LNCAP (cell line): ENCODE measurements around the gene NAA38.

Experiments
- TF ChIP-seq, protein P1 (sequence below): fragments of 450-650 bp; IDR thresholded peaks from 2 replicates; pipeline ENCODE4 v1.5.1; 2017; ENCODE audit warnings: mild to moderate bottlenecking

Gene NAA38

DNA sequence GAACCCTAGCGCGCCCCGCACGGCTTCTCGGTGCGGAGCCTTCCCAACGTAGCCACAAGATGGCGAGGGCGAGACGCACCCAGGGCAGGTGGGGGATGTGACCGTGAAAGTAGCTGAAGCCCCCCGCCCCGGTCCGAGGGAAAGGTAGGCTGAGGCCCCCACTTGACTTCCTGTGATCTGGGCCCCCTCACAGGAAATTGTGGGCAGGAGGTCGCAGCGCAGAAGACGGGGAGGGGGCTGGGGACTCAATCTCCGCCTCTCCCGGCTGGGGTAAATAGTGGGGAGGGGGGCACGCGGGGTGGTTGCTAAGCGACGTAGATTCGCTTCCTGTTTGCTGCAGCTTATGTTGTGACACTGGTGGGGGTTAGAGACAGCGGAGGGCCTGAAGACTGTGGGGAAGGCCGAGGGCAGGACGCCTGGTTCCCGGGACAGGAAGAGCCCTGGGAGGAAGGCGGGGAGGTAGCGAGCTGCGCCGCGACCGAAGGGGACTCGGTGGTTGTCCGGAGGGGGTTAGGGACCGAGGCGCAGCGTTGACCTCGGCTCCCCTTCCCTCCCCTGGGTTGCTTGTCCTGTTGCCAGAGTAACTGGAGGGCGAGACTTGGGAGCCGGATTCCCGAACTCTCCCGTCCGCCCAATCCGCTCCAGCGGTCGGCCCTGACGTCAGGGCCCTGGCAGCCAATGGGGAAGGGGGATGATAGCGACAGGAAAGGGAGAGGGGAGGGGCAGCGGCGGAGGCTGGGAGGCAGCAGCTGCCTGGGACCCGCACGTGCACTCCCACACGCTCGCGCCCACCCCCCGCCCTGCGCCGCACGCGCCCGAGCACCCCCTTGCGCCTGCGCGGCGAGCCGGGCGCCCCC, 22.2 kb downstream of the NAA38 start:
- TF ChIP-seq, protein P1, sequence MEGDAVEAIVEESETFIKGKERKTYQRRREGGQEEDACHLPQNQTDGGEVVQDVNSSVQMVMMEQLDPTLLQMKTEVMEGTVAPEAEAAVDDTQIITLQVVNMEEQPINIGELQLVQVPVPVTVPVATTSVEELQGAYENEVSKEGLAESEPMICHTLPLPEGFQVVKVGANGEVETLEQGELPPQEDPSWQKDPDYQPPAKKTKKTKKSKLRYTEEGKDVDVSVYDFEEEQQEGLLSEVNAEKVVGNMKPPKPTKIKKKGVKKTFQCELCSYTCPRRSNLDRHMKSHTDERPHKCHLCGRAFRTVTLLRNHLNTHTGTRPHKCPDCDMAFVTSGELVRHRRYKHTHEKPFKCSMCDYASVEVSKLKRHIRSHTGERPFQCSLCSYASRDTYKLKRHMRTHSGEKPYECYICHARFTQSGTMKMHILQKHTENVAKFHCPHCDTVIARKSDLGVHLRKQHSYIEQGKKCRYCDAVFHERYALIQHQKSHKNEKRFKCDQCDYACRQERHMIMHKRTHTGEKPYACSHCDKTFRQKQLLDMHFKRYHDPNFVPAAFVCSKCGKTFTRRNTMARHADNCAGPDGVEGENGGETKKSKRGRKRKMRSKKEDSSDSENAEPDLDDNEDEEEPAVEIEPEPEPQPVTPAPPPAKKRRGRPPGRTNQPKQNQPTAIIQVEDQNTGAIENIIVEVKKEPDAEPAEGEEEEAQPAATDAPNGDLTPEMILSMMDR = peak; percentile 86

DNA sequence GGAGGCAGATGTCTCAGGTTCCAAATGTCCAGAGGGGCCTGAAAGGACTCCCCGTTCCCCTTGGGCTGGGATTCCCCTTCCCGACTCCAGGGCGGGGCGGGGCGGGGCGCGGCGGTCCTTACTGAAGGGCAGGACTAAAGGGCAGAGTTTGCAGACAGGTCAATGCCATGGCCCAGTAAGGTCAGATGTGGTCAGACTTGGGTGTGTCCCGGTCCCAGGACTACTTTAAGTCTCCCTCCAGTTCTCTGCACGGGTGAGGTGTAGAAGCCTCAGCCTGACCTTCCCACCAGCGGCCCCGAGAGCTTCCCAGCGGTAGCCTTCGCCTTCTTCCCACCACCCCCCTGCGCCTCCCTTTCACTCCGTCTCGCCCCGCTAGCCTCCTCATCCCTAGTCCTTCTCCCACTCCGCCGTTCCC, 22.8 kb downstream of the NAA38 start:
- TF ChIP-seq, protein P1 = no peak

DNA sequence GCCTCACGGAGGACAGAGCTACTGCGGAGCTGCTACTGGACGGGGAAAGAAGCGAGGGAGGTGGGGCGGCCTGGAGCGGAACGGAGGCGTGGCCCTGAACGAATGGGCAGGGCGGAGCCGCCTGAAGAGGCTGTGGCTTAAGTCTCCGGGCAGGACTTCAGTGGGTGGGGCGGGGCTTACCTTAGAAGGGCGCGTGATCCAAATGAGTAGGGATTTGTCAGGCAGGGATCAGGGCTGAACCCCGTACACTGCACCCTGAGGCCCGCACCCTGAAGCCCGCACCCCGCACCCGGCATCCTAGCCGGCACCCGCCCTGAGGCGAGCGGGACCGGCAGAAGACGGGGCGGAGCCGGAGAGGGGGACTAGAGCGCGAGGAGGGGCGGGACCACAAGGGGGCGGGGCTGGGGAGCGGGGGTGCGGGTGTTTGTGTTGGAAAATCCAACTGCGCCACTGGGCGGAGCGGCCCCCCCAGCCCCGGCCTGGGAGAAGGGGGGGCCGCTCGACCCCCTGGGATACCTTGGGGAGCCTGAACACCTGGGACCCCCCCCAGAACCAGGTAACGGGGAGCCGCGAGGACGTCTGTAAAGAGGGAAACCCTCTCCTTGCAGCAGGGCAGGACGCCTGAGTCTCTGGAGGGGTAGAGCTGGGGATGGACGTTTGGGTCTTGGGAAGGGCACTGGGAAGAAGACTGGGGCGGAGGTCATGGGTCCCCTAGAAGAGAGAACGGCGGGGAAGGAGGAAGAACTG, 23.4 kb downstream of the NAA38 start, which contains the start of gene KDM6B:
Gene KDM6B (plus strand): TSS at position 423 of the 747 bp plus-strand sequence. CDS start 11,338 bp downstream, outside the sequence.
- TF ChIP-seq, protein P1 = no peak

DNA sequence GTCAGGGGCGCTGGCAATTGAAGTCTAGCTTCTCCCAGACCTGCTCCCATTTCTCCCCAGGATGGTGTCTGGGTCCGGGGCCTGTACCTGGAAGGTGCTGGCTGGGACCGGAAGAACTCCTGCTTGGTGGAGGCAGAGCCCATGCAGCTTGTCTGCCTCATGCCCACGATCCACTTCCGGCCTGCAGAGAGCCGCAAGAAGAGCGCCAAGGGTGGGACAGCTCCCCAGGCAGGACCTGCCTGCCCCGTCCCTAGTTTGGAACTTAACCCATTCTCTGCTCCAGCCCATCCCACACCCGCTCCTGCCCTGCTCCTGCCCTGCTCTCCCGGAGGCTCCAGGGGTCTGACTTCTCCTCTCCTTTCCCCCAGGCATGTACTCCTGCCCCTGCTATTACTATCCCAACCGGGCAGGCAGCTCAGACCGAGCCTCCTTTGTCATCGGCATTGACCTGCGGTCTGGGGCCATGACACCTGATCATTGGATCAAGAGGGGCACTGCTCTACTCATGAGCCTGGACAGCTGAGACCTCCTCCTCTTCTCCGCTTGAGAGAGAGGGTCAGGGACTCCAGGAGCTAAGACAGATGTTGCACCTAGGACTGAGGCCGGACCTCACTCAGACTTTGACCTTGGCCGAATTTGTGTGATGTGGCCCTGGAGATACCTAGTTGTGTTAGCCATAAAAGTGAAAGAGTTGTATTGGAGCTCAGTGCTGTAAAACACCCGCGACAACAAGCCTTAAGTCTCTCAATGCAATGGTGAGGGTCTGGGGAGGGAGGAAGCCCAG, 24.2 kb downstream of the NAA38 start:
- TF ChIP-seq, protein P1 = no peak

DNA sequence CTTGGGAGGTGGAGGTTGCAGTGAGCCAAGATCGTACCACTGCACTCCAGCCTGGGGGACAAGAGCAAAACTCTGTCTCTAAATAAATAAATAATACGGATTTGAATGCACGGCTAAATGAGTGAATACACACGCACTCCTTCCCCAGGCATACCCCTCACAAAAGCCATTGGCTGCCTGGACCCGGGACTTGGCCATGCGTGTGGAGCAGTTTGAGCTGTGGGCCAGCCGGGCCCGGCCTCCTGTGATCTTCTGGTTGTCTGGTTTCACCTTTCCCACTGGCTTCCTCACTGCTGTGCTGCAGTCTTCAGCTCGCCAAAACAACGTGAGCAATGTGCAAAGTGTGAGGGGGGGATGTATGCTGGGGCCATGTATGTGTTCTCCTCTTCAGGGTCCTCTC, 24.9 kb downstream of the NAA38 start:
- TF ChIP-seq, protein P1 = no peak

DNA sequence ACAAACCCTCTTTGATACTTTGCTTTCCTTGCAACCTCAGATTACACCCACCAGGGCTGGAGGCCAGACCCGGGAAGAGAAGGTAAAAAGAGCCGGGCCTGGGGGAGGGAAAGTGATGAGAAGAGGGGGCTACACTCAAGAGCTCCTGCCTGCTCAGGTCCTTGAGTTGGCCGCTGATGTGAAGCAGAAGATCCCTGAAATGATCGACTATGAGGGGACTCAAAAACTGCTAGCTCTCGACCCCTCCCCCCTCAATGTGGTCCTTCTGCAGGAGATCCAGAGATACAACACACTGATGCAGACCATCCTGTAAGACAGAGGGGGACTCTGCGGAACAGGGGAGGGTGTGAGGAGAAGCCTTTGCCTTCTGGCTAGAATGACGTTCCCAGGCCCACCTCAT, 26.1 kb downstream of the NAA38 start:
- TF ChIP-seq, protein P1 = no peak

DNA sequence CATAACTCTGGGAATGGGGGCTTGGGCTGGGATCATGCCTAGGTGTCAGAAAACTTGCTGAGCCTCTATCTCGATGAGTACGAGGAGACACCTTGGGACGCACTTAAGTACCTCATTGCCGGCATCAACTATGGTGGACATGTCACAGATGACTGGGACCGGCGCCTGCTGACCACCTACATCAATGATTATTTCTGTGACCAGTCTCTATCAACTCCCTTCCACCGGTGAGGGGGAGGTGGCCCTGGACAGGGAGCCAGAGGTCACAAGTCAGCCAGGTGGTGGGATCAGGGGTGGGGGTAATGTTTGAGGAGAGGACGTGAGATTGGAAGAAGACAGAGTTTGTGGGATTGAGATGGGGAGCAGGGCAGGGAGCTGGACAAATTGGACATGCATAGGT, 26.7 kb downstream of the NAA38 start:
- TF ChIP-seq, protein P1 = no peak
